Glutamatergic neuron (in vitro differentiated cells): ENCODE data around the gene CISTR. TPM values are rescaled to one million over a fixed set of nuclear protein-coding genes. Genes with fewer than 3 reads are reported as not detected.

Experiments
- DNase-seq: peaks from one replicate; pipeline ENCODE4 v3.0.0; 2022
- H3K27ac Mint-ChIP-seq: one replicate; pipeline ENCODE4 v1.8.0; 2020; ENCODE audit warnings: mild to moderate bottlenecking, mixed read lengths, inconsistent platforms; ENCODE audit not compliant: unreplicated experiment
- H3K27me3 Mint-ChIP-seq: one replicate; pipeline ENCODE4 v1.8.0; 2020; ENCODE audit warnings: mild to moderate bottlenecking, moderate library complexity, mixed read lengths, inconsistent platforms; ENCODE audit not compliant: unreplicated experiment
- H3K36me3 Mint-ChIP-seq: one replicate; pipeline ENCODE4 v1.8.0; 2020; ENCODE audit warnings: mild to moderate bottlenecking, mixed read lengths, inconsistent platforms; ENCODE audit not compliant: unreplicated experiment
- H3K4me1 Mint-ChIP-seq: one replicate; pipeline ENCODE4 v1.8.0; 2020; ENCODE audit warnings: mild to moderate bottlenecking, low read depth, mixed read lengths, inconsistent platforms; ENCODE audit not compliant: unreplicated experiment
- H3K4me3 Mint-ChIP-seq: one replicate; pipeline ENCODE4 v1.8.0; 2020; ENCODE audit warnings: mild to moderate bottlenecking, mixed read lengths, inconsistent platforms; ENCODE audit not compliant: unreplicated experiment
- H3K9me3 Mint-ChIP-seq: one replicate; pipeline ENCODE4 v1.8.0; 2020; ENCODE audit warnings: mild to moderate bottlenecking, moderate library complexity, mixed read lengths, inconsistent platforms; ENCODE audit not compliant: unreplicated experiment
- CTCF ChIP-seq: fragments of 200-600 bp; sonication (generic); IDR thresholded peaks from one replicate; pipeline ENCODE4 v1.5.0; 2021; ENCODE audit not compliant: partially characterized antibody, unreplicated experiment
- total RNA-seq: library from RNA; stranded (reverse); fragmentation: NEBNext Ultra II Directional; extraction: Animal tissue kit (Norgen Biotek cat#: 25700); gene quantifications from one replicate; pipeline ENCODE4 v1.2.1, GENCODE V29; 2021; ENCODE audit not compliant: unreplicated experiment

Gene CISTR
- total RNA-seq, 1 donor from 2014 or later = not detected

GRCh38 chr12:53714004-53714403 lies 37.8 kb downstream of the CISTR start:
- no peak for DNase-seq
- H3K4me3 Mint-ChIP-seq = no peak overlapping the region
- H3K27ac Mint-ChIP-seq = no peak overlapping the region
- peaks cover 8% of the 10 kb centered on the region for H3K27me3 Mint-ChIP-seq
- H3K4me1 Mint-ChIP-seq = peaks cover 11% of the 10 kb centered on the region
- peaks cover 6% of the 10 kb centered on the region for H3K9me3 Mint-ChIP-seq
- H3K36me3 Mint-ChIP-seq = peaks cover 25% of the 10 kb centered on the region
- TF ChIP-seq CTCF = no peak

- Mint-ChIP-seq H3K27ac (no peak overlapping the region), H3K4me3 (no peak overlapping the region), H3K27me3 (peaks cover 10% of the 10 kb centered on the region), H3K9me3 (peaks cover 6% of the 10 kb centered on the region), H3K4me1 (peaks cover 11% of the 10 kb centered on the region), H3K36me3 (peaks cover 25% of the 10 kb centered on the region)
- no peak for TF ChIP-seq CTCF
- DNase-seq = no peak
Observed at GRCh38 chr12:53713516-53713915, 38.3 kb downstream of the CISTR start.

- TF ChIP-seq CTCF = no peak
- Mint-ChIP-seq H3K9me3 (peaks cover 6% of the 10 kb centered on the region), H3K4me3 (peak overlapping the region; percentile 67), H3K27me3 (peaks cover 10% of the 10 kb centered on the region), H3K4me1 (peaks cover 11% of the 10 kb centered on the region), H3K36me3 (peaks cover 20% of the 10 kb centered on the region), H3K27ac (no peak overlapping the region)
- peak; percentile 47 for DNase-seq
Observed at GRCh38 chr12:53712059-53712643, 39.6 kb downstream of the CISTR start.

- no peak for TF ChIP-seq CTCF
- Mint-ChIP-seq H3K36me3 (peaks cover 11% of the 10 kb centered on the region), H3K27ac (peak overlapping the region; percentile 20), H3K27me3 (peaks cover 16% of the 10 kb centered on the region), H3K4me3 (no peak overlapping the region), H3K4me1 (peaks cover 11% of the 10 kb centered on the region), H3K9me3 (peaks cover 2% of the 10 kb centered on the region)
- no peak for DNase-seq
Observed at GRCh38 chr12:53710091-53710490, 41.7 kb downstream of the CISTR start.

- Mint-ChIP-seq H3K27me3 (peaks cover 16% of the 10 kb centered on the region), H3K4me1 (peaks cover 11% of the 10 kb centered on the region)
- TF ChIP-seq CTCF = no peak
Observed at GRCh38 chr12:53709671-53710070, 42.1 kb downstream of the CISTR start.

More at GRCh38 chr12:53709671-53710070, 42.1 kb downstream of the CISTR start:
- Mint-ChIP-seq H3K4me3 (no peak overlapping the region), H3K9me3 (peaks cover 2% of the 10 kb centered on the region), H3K27ac (no peak overlapping the region), H3K36me3 (peaks cover 11% of the 10 kb centered on the region)
- DNase-seq = no peak
